Endothelial cell of umbilical vein (primary cell): ENCODE data around the gene KSR1. TPM values are rescaled to one million over a fixed set of nuclear protein-coding genes. Genes with fewer than 3 reads are reported as not detected.

ENCODE experiments used
- BruUV-seq: library from RNA; stranded (reverse); fragments of 400-500 nt; replicated peaks from 2 replicates; lab custom pipeline; 2021; lab: Mats Ljungman, UMichigan
- CTCF ChIA-PET: fragments of 300-600, 350-600 bp; sonication (Branson Sonifier 250); formaldehyde crosslinking; loops from one replicate; lab custom pipeline; 2021; ENCODE audit warnings: antibody characterized with exemption, inconsistent platforms; lab: Charles Lee
- POLR2A ChIA-PET: fragments of 300-600, 350-600 bp; sonication (Branson Sonifier 250); formaldehyde crosslinking; loops from one replicate; lab custom pipeline; 2021; ENCODE audit warnings: antibody characterized with exemption, inconsistent platforms; lab: Charles Lee
- DNase-seq: peaks from one replicate; pipeline ENCODE4 v3.0.0-alpha.2; 2011; ENCODE audit warnings: low read depth, low spot score
- FAIRE-seq: peaks from 2 replicates; lab custom pipeline; 2011; peaks lifted over from hg19 to GRCh38; lab: Jason Lieb, UNC
- H2AFZ ChIP-seq: 2 replicates; pipeline ENCODE4 v1.6.0; 2012; ENCODE audit warnings: low read depth, low read length, control low read depth, inconsistent platforms
- H3K27ac ChIP-seq: 2 replicates; pipeline ENCODE4 v1.5.1; 2011; ENCODE audit warnings: low read depth, mild to moderate bottlenecking, control low read depth, low read length, moderate library complexity; ENCODE audit not compliant: insufficient read depth
- H3K27me3 ChIP-seq, 2 experiments: 2 replicates each; pipeline versions ENCODE4 v1.6.0 to v1.6.1; 2011; ENCODE audit warnings: low read length in 2 of 2, mixed read lengths in 1 of 2; ENCODE audit not compliant: control insufficient read depth in 2 of 2, insufficient read depth in 2 of 2
- H3K36me3 ChIP-seq, 2 experiments: 2 replicates in 1 of 2; 3 replicates in 1 of 2; pipeline ENCODE4 v1.5.1; 2011; ENCODE audit warnings: low read length in 2 of 2, mild to moderate bottlenecking in 1 of 2, moderate library complexity in 1 of 2; ENCODE audit not compliant: control insufficient read depth in 2 of 2, insufficient read depth in 2 of 2; ENCODE audit errors: extremely low read depth in 1 of 2
- H3K4me1 ChIP-seq: 3 replicates; pipeline ENCODE4 v1.5.1; 2011; ENCODE audit warnings: mild to moderate bottlenecking, low read length; ENCODE audit not compliant: control insufficient read depth, insufficient read depth; ENCODE audit errors: extremely low read depth
- H3K4me2 ChIP-seq: 2 replicates; pipeline ENCODE4 v1.6.1; 2011; ENCODE audit warnings: low read length, control low read depth, mixed read lengths; ENCODE audit not compliant: insufficient read depth
- H3K4me3 ChIP-seq, 3 experiments: fragments of 200-600 bp in 1 of 3; sonication (generic), shearing (Covaris generic) in 1 of 3; replicated peaks in 1 of 3; 2 replicates each; pipeline ENCODE4 v1.5.1; 2011 to 2016; ENCODE audit warnings: control low read depth in 3 of 3, low read length in 3 of 3, mild to moderate bottlenecking in 2 of 3, inconsistent platforms in 1 of 3, low read depth in 1 of 3, moderate library complexity in 1 of 3; ENCODE audit not compliant: insufficient read depth in 1 of 3
- H3K79me2 ChIP-seq: 2 replicates; pipeline ENCODE4 v1.6.0; 2012; ENCODE audit warnings: low read length, inconsistent platforms; ENCODE audit not compliant: control insufficient read depth, insufficient read depth
- H3K9ac ChIP-seq: replicated peaks from 2 replicates; pipeline ENCODE3; 2011; ENCODE audit warnings: low read length, control low read depth; ENCODE audit not compliant: insufficient read depth; ENCODE audit errors: extremely low read depth
- H3K9me1 ChIP-seq: replicated peaks from 3 replicates; pipeline ENCODE4 v1.6.0; 2011; ENCODE audit warnings: mild to moderate bottlenecking, low read length; ENCODE audit not compliant: control insufficient read depth, insufficient read depth; ENCODE audit errors: extremely low read depth
- H3K9me3 ChIP-seq: replicated peaks from 2 replicates; pipeline ENCODE4 v1.5.1; 2012; ENCODE audit warnings: low read length, inconsistent platforms; ENCODE audit not compliant: control insufficient read depth, insufficient read depth
- H4K20me1 ChIP-seq: replicated peaks from 2 replicates; pipeline ENCODE3; 2011; ENCODE audit warnings: mild to moderate bottlenecking, low read length; ENCODE audit not compliant: control insufficient read depth, insufficient read depth; ENCODE audit errors: extremely low read depth
- CTCF ChIP-seq, 2 donors: IDR thresholded peaks; 1 replicate in 1 of 2; 2 replicates in 1 of 2; pipeline ENCODE4 v1.5.1; 2011; ENCODE audit warnings: low read length in 2 of 2, mild to moderate bottlenecking in 2 of 2, moderate library complexity in 2 of 2, control low read depth in 1 of 2, inconsistent platforms in 1 of 2, low read depth in 1 of 2; ENCODE audit not compliant: insufficient read depth in 1 of 2; ENCODE audit errors: extremely low read depth in 1 of 2
- EZH2 ChIP-seq: IDR thresholded peaks from 2 replicates; pipeline ENCODE4 v1.6.1; 2012; ENCODE audit warnings: borderline replicate concordance, low read depth, mild to moderate bottlenecking, moderate library complexity, low read length, inconsistent platforms; ENCODE audit not compliant: severe bottlenecking
- FOS ChIP-seq: IDR thresholded peaks from 2 replicates; pipeline ENCODE4 v1.6.1; 2011; ENCODE audit warnings: mild to moderate bottlenecking, low read length, moderate library complexity, borderline replicate concordance; ENCODE audit not compliant: insufficient read depth
- GATA2 ChIP-seq: IDR thresholded peaks from 2 replicates; pipeline ENCODE4 v1.7.0; 2011; ENCODE audit warnings: low read depth, mild to moderate bottlenecking, moderate library complexity, mixed read lengths, low read length; ENCODE audit not compliant: insufficient read length, insufficient read depth
- JUN ChIP-seq: IDR thresholded peaks from 2 replicates; pipeline ENCODE4 v1.6.1; 2011; ENCODE audit warnings: borderline replicate concordance, low read depth; ENCODE audit not compliant: insufficient read length, insufficient read depth
- MYC ChIP-seq: IDR thresholded peaks from one replicate; pipeline ENCODE4 v1.6.1; 2011; ENCODE audit warnings: mild to moderate bottlenecking, low read depth, low read length
- POLR2A ChIP-seq: IDR thresholded peaks from 2 replicates; pipeline ENCODE4 v1.6.1; 2012; ENCODE audit warnings: low read depth, mild to moderate bottlenecking, control low read depth, low read length
- POLR2AphosphoS5 ChIP-seq: IDR thresholded peaks from 2 replicates; pipeline ENCODE4 v1.6.1; 2012; ENCODE audit warnings: low read depth, mild to moderate bottlenecking, control low read depth, low read length, moderate library complexity; ENCODE audit not compliant: insufficient read depth
- dilution Hi-C: fragments of 300-500 bp; cut with MboI; formaldehyde crosslinking; loops from one replicate; pipeline ENCODE4 v1.15.0; 2019; ENCODE audit warnings: low sequenced_read_pairs; ENCODE audit not compliant: extremely low pct_ligation_motif_present
- intact Hi-C: fragments of 100-400 bp; cut with micrococcal nuclease; formaldehyde crosslinking; loops from one replicate; pipeline ENCODE4 v1.10.0; 2022
- polyA plus RNA-seq, 4 experiments: library from polyadenylated mRNA; depleted of rRNA in 3 of 4; stranded (reverse) in 3 of 4; unstranded in 1 of 4; fragments of >200 nt; gene quantifications; 2 replicates each; pipeline versions ENCODE4 v1.2.1 to v1.2.3, GENCODE V29; 2011 to 2012; ENCODE audit warnings: missing spikeins in 1 of 4
- total RNA-seq: library from RNA; stranded (reverse); gene quantifications from 2 replicates; pipeline ENCODE4 v1.2.3, GENCODE V29; 2021
- TF ChIP-seq, protein P1 (sequence below): IDR thresholded peaks from 2 replicates; pipeline ENCODE4 v1.6.1; 2011; ENCODE audit not compliant: insufficient read depth, insufficient read length

The KSR1 gene
- total and polyA plus RNA-seq, 2 donors (not counting 3 experiments of a cell fraction or from before 2014, with no cell fraction given) = 35.4 to 80.2 TPM

- Histone ChIP-seq H2AFZ (peak overlapping the region; percentile 18), H3K27ac (peak overlapping the region; percentile 35), H3K27me3 (no peaks in the 10 kb centered on the region), H3K36me3 (no peaks in the 10 kb centered on the region), H3K9me1 (no peaks in the 10 kb centered on the region), H3K9me3 (no peaks in the 10 kb centered on the region), H4K20me1 (no peaks in the 10 kb centered on the region), H3K4me1 (peaks cover 18% of the 10 kb centered on the region), H3K9ac (peak overlapping the region; percentile 73), H3K4me3 (peak overlapping the region; percentile 24 to 85 (median 62)), H3K79me2 (peaks cover 45% of the 10 kb centered on the region), H3K4me2 (peak overlapping the region; percentile 91)
- FAIRE-seq = no peak
- no peak for TF ChIP-seq EZH2
- no peak for TF ChIP-seq GATA2
- no peak for TF ChIP-seq POLR2A
- TF ChIP-seq POLR2AphosphoS5 = no peak
- TF ChIP-seq, protein P1, sequence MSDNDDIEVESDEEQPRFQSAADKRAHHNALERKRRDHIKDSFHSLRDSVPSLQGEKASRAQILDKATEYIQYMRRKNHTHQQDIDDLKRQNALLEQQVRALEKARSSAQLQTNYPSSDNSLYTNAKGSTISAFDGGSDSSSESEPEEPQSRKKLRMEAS = no peak
- no peak for TF ChIP-seq FOS
- TF ChIP-seq CTCF (IDR thresholded peaks at IDR 0.05; ENCODE audit: extremely low read depth in 1 of 2, insufficient read depth in 1 of 2, low read depth in 1 of 2, low read length in 2 of 2) = no peak
- no peak for TF ChIP-seq JUN
- no peak for TF ChIP-seq MYC
- TSS peak; percentile 48 for BruUV-seq
- CTCF ChIA-PET = interaction anchor here (1.1 to 2.5 kb wide), 4 partner anchors 10 to 142 kb away, joined by 3 to 16 read pairs (median 4); no protein-coding TSS in a partner anchor
- POLR2A ChIA-PET = interaction anchor here (0.9 to 2.2 kb wide), 2 partner anchors 10 to 17 kb away, joined by 4 to 7 read pairs; no protein-coding TSS in a partner anchor
- DNase-seq = peak; percentile 15
- dilution Hi-C loops (no loop called here), intact Hi-C loops (loop anchor here (2.0 kb wide), 1 partner anchor 143 kb away; no protein-coding TSS in a partner anchor)
Measured at GRCh38 chr17:27457360-27457715, 1.1 kb downstream of the KSR1 start.
